DMS53 (cell line): ENCODE data around the gene IQCN.

Source experiments
- DNase-seq: peaks from one replicate; lab custom pipeline; 2025; lab: John Stamatoyannopoulos, UW

IQCN gene

GRCh38 chr19:18287836-18288772 is 13.9 kb upstream of the IQCN start:
- DNase-seq = no peak

- DNase-seq = no peak
Observed at GRCh38 chr19:18286973-18287635, 12.9 kb upstream of the IQCN start.

GRCh38 chr19:18284712-18285360 is 10.6 kb upstream of the IQCN start:
- no peak for DNase-seq

- no peak for DNase-seq
Observed at GRCh38 chr19:18283338-18283737, 9.1 kb upstream of the IQCN start.

GRCh38 chr19:18282788-18283141 is 8.5 kb upstream of the IQCN start:
- no peak for DNase-seq

- DNase-seq = peak; percentile 86
Observed at GRCh38 chr19:18282021-18282787, 8.0 kb upstream of the IQCN start.

GRCh38 chr19:18281082-18282020 is 7.1 kb upstream of the IQCN start, which contains the start of gene JUND:
JUND (minus strand) TSS chr19:18281622; CDS start chr19:18281484, 138 bp downstream.
- peak; percentile 98 for DNase-seq

GRCh38 chr19:18280247-18281081 is 6.2 kb upstream of the IQCN start:
- DNase-seq = peak; percentile 90

- peak; percentile 92 for DNase-seq
Observed at GRCh38 chr19:18279516-18280246, 5.4 kb upstream of the IQCN start.

GRCh38 chr19:18279266-18279515 is 4.9 kb upstream of the IQCN start:
- DNase-seq = no peak

GRCh38 chr19:18278521-18279265 is 4.4 kb upstream of the IQCN start:
- DNase-seq = peak; percentile 55

GRCh38 chr19:18274781-18275356 is 617 bp upstream of the IQCN start:
- DNase-seq = peak; percentile 88

GRCh38 chr19:18273561-18274218 is 562 bp downstream of the IQCN start:
- no peak for DNase-seq

GRCh38 chr19:18271433-18271841 is 2.8 kb downstream of the IQCN start:
- peak; percentile 32 for DNase-seq

- no peak for DNase-seq
Observed at GRCh38 chr19:18270326-18270725, 3.9 kb downstream of the IQCN start.

- no peak for DNase-seq
Observed at GRCh38 chr19:18269070-18269723, 5.1 kb downstream of the IQCN start.
